Liver (tissue), 9 donors: ENCODE data around the gene TRIM3. TPM values are rescaled to one million over a fixed set of nuclear protein-coding genes. Genes with fewer than 3 reads are reported as not detected.
A peak's percentile ranks its signal among the peaks of the same experiment; 100 is the strongest.

Experiments
- DNase-seq: peaks from one replicate; pipeline ENCODE4 v3.0.0-alpha.2; 2017; ENCODE audit warnings: low spot score
- H3K27ac ChIP-seq, 2 donors: one replicate each; pipeline ENCODE4 v1.7.0; 2013; ENCODE audit warnings: inconsistent platforms in 2 of 2, low read length in 2 of 2, control low read depth in 1 of 2, low read depth in 1 of 2, mild to moderate bottlenecking in 1 of 2
- H3K27me3 ChIP-seq, 4 donors: one replicate each; pipeline versions ENCODE4 v1.6.1 to v1.7.0; 2013; ENCODE audit warnings: low read length in 3 of 4, inconsistent platforms in 1 of 4, mild to moderate bottlenecking in 1 of 4, moderate library complexity in 1 of 4; ENCODE audit not compliant: control insufficient read depth in 4 of 4, insufficient read depth in 4 of 4
- H3K36me3 ChIP-seq, 4 donors: one replicate each; pipeline versions ENCODE4 v1.6.1 to v1.7.0; 2013; ENCODE audit warnings: low read length in 3 of 4, mild to moderate bottlenecking in 3 of 4, low read depth in 1 of 4, moderate library complexity in 1 of 4; ENCODE audit not compliant: control insufficient read depth in 4 of 4, insufficient read depth in 3 of 4
- H3K4me1 ChIP-seq, 4 donors: one replicate each; pipeline versions ENCODE4 v1.6.1 to v1.7.0; 2013; ENCODE audit warnings: low read length in 3 of 4, mild to moderate bottlenecking in 3 of 4, moderate library complexity in 1 of 4; ENCODE audit not compliant: control insufficient read depth in 4 of 4, insufficient read depth in 4 of 4
- H3K4me3 ChIP-seq, 3 donors: one replicate each; pipeline versions ENCODE4 v1.6.1 to v1.7.0; 2013; ENCODE audit warnings: low read length in 3 of 3, control low read depth in 1 of 3, low read depth in 1 of 3, mild to moderate bottlenecking in 1 of 3
- H3K9ac ChIP-seq, 2 donors: one replicate each; pipeline ENCODE4 v1.7.0; 2013; ENCODE audit warnings: low read length in 2 of 2, mild to moderate bottlenecking in 2 of 2, moderate library complexity in 2 of 2, control low read depth in 1 of 2, low read depth in 1 of 2
- H3K9me3 ChIP-seq, 4 donors: one replicate each; pipeline versions ENCODE4 v1.6.1 to v1.7.0; 2013; ENCODE audit warnings: low read length in 3 of 4; ENCODE audit not compliant: control insufficient read depth in 4 of 4
- EGR1 ChIP-seq, 2 donors: IDR thresholded peaks; 2 replicates each; pipeline ENCODE4 v1.6.1; 2016 to 2018; ENCODE audit warnings: antibody characterized with exemption in 2 of 2, low read depth in 2 of 2
- FOXA1 ChIP-seq: IDR thresholded peaks from 2 replicates; pipeline ENCODE4 v1.6.1; 2016; ENCODE audit warnings: antibody characterized with exemption
- FOXA2 ChIP-seq: IDR thresholded peaks from 2 replicates; pipeline ENCODE4 v1.6.1; 2016; ENCODE audit warnings: antibody characterized with exemption
- GABPA ChIP-seq, 2 donors: IDR thresholded peaks in 1 of 2; conservative IDR thresholded peaks in 1 of 2; 2 replicates each; pipeline ENCODE4 v1.6.1; 2016; ENCODE audit warnings: antibody characterized with exemption in 2 of 2, mild to moderate bottlenecking in 1 of 2, moderate library complexity in 1 of 2
- HNF4A ChIP-seq, 2 donors: conservative IDR thresholded peaks; 2 replicates each; pipeline ENCODE4 v1.6.1; 2016; ENCODE audit warnings: antibody characterized with exemption in 2 of 2, mild to moderate bottlenecking in 2 of 2
- HNF4G ChIP-seq: IDR thresholded peaks from 2 replicates; pipeline ENCODE4 v1.6.1; 2016; ENCODE audit warnings: antibody characterized with exemption
- JUND ChIP-seq, 2 donors: IDR thresholded peaks; 2 replicates each; pipeline ENCODE4 v1.6.1; 2016; ENCODE audit warnings: antibody characterized with exemption in 2 of 2
- NR2F2 ChIP-seq: IDR thresholded peaks from 2 replicates; pipeline ENCODE4 v1.6.1; 2016; ENCODE audit warnings: antibody characterized with exemption
- RAD21 ChIP-seq, 2 donors: IDR thresholded peaks; 2 replicates each; pipeline ENCODE4 v1.6.1; 2016; ENCODE audit warnings: antibody characterized with exemption in 2 of 2, mild to moderate bottlenecking in 2 of 2
- RXRA ChIP-seq, 2 donors: IDR thresholded peaks; 2 replicates each; pipeline ENCODE4 v1.6.1; 2017 to 2018; ENCODE audit warnings: antibody characterized with exemption in 2 of 2, mild to moderate bottlenecking in 1 of 2
- SP1 ChIP-seq: IDR thresholded peaks from 2 replicates; pipeline ENCODE4 v1.6.1; 2018; ENCODE audit warnings: antibody characterized with exemption, mild to moderate bottlenecking
- TAF1 ChIP-seq: conservative IDR thresholded peaks from 2 replicates; pipeline ENCODE4 v1.6.1; 2016; ENCODE audit warnings: antibody characterized with exemption, mild to moderate bottlenecking
- YY1 ChIP-seq: IDR thresholded peaks from 2 replicates; pipeline ENCODE4 v1.6.1; 2016; ENCODE audit warnings: antibody characterized with exemption, mild to moderate bottlenecking
- WGBS: extraction: QIAGEN DNeasy Blood & Tissue Kit; methylation state at CpG from one replicate; pipeline ENCODE4 v1.1.7; 2013; 5-methylcytosine and 5-hydroxymethylcytosine counted together
- polyA plus RNA-seq, 2 donors: library from polyadenylated mRNA; stranded (reverse) in 1 of 2; unstranded in 1 of 2; fragments of 200-250 nt in 1 of 2; fragments of >200 nt in 1 of 2; fragmentation: Nextera tagmentation in 1 of 2; extraction: Ambion mirVana in 1 of 2; gene quantifications; one replicate each; pipeline versions ENCODE4 v1.2.1 to v1.2.3, GENCODE V29; 2013 to 2015
- total RNA-seq, 2 donors: library from RNA; depleted of rRNA; stranded (reverse); fragments of >200 nt; gene quantifications; one replicate each; pipeline ENCODE4 v1.2.3, GENCODE V29; 2014
- TF ChIP-seq, protein P1 (sequence below): IDR thresholded peaks from 2 replicates; pipeline ENCODE4 v1.6.1; 2016; ENCODE audit warnings: antibody characterized with exemption
- TF ChIP-seq, protein P2 (sequence below): IDR thresholded peaks from 2 replicates; pipeline ENCODE4 v1.6.1; 2016; ENCODE audit warnings: antibody characterized with exemption
- TF ChIP-seq, protein P3 (sequence below): IDR thresholded peaks from 2 replicates; pipeline ENCODE4 v1.6.1; 2016; ENCODE audit warnings: antibody characterized with exemption, mild to moderate bottlenecking
- TF ChIP-seq, protein P4 (sequence below): IDR thresholded peaks from 2 replicates; pipeline ENCODE4 v1.6.1; 2016; ENCODE audit warnings: antibody characterized with exemption
- TF ChIP-seq, protein P5 (sequence below): fragments of 150-350 bp; IDR thresholded peaks from 2 replicates; pipeline ENCODE4 v1.5.1; 2017; ENCODE audit warnings: improper control_type of control experiment, low read depth, low read length; ENCODE audit not compliant: missing input control
- donor health status: healthy.
- donor health status: healthy.
- donor health status: healthy.
- donor health status: healthy.
- donor health status: healthy.

Gene TRIM3
- total and polyA plus RNA-seq, 4 donors: 5.2 to 12.7 (median 9.1) TPM

DNA sequence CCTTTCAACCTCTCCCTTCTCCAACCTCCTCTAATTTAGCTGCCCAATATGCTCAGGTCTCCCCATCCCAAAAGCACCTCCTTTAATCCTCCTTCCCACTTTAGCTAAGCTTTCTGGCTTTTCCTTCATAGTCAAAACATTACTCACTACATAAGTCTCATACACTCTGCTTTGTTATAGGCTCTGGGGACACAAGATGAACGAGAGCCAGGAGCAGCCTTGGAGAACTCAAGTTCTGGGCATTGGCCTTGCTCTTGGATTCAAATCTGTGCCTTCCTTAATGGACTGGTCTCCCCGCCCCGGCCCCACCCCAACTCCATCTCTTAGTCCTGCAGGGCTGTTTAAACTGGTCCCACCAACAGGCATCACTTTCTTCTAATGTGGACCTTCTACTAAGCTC lies 21.5 kb downstream of the TRIM3 start (continued):
- TF ChIP-seq YY1: no peak
- TF ChIP-seq, protein P1, sequence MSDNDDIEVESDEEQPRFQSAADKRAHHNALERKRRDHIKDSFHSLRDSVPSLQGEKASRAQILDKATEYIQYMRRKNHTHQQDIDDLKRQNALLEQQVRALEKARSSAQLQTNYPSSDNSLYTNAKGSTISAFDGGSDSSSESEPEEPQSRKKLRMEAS: no peak

DNA sequence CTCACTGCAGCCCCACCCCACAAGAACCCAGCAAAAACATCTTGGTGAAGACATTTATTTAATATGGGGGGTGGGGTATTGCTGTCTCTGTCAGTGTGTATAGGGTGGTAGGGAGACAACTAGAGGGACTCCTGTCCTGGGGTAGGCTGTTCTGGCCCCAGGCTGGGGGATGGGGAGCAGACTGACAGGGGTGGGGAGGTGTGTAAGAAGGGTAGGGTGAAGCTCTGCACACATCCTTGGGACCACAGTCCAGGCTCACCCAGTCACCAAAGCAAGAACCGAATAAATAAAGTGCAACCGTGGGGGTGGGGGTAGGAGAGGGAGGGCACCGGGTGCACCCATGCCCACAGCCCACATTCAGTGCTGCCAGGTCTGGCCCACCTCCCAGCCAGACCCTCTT lies 25.2 kb downstream of the TRIM3 start:
- Histone ChIP-seq H3K4me3 (no peak overlapping the region), H3K27ac (no peak overlapping the region), H3K9ac (no peak overlapping the region), H3K27me3 (no peaks in the 10 kb centered on the region), H3K4me1 (peaks cover 0 to 5% (median 4%) of the 10 kb centered on the region in 4 donors), H3K9me3 (no peaks in the 10 kb centered on the region), H3K36me3 (peaks cover 0 to 22% (median 8%) of the 10 kb centered on the region in 4 donors)
- 98% methylated on average over 3 of the region's 3 CpGs for WGBS
- TF ChIP-seq, protein P2, sequence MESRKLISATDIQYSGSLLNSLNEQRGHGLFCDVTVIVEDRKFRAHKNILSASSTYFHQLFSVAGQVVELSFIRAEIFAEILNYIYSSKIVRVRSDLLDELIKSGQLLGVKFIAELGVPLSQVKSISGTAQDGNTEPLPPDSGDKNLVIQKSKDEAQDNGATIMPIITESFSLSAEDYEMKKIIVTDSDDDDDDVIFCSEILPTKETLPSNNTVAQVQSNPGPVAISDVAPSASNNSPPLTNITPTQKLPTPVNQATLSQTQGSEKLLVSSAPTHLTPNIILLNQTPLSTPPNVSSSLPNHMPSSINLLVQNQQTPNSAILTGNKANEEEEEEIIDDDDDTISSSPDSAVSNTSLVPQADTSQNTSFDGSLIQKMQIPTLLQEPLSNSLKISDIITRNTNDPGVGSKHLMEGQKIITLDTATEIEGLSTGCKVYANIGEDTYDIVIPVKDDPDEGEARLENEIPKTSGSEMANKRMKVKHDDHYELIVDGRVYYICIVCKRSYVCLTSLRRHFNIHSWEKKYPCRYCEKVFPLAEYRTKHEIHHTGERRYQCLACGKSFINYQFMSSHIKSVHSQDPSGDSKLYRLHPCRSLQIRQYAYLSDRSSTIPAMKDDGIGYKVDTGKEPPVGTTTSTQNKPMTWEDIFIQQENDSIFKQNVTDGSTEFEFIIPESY: no peak
- TF ChIP-seq HNF4G (no peak), YY1 (no peak)
- no peak for DNase-seq

DNA sequence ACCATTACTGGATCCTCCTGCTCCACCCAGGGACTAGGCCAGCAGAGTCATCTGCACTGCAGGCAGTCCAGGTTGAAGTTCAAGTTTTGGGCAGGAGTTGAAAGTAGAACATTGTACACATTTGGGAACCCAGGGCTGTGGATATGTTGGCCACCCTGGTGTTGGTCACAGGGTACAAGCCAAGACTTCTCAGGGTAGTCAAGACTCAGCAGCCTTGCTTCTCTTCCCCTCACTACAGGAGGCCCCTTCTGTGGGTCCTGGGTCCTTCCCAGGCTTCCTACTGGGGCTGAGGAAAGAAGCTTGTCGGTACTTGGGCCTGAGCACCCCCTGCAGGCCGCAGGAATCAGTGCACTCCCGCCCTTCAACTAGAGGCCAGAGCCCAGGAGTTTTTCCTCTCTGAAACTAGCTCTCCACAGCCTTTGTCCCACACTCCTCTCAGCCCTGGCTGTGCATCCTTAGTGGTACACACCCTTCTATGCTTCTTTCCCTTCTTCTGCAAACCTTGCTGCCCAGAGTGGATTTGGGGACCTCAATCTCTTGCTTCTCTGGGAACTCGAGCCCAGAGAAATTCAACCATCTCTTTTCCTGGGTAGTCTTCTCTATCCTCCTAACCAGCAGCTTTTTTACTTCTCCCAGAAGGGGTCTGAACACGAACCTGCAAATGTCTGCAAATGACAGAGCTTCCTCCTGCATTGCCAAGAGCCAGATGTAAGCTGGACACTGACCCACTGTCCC lies 30.3 kb downstream of the TRIM3 start:
- Histone ChIP-seq H3K4me1 (peaks cover 2 to 36% (median 24%) of the 10 kb centered on the region in 4 donors), H3K9me3 (no peaks in the 10 kb centered on the region), H3K27ac (peak overlapping the region; percentile 83 to 89), H3K9ac (no peak overlapping the region), H3K4me3 (no peak overlapping the region), H3K36me3 (peaks cover 0 to 6% (median 3%) of the 10 kb centered on the region in 4 donors), H3K27me3 (no peaks in the 10 kb centered on the region)
- 45% methylated on average over 5 of the region's 5 CpGs for WGBS
- TF ChIP-seq, protein P3, sequence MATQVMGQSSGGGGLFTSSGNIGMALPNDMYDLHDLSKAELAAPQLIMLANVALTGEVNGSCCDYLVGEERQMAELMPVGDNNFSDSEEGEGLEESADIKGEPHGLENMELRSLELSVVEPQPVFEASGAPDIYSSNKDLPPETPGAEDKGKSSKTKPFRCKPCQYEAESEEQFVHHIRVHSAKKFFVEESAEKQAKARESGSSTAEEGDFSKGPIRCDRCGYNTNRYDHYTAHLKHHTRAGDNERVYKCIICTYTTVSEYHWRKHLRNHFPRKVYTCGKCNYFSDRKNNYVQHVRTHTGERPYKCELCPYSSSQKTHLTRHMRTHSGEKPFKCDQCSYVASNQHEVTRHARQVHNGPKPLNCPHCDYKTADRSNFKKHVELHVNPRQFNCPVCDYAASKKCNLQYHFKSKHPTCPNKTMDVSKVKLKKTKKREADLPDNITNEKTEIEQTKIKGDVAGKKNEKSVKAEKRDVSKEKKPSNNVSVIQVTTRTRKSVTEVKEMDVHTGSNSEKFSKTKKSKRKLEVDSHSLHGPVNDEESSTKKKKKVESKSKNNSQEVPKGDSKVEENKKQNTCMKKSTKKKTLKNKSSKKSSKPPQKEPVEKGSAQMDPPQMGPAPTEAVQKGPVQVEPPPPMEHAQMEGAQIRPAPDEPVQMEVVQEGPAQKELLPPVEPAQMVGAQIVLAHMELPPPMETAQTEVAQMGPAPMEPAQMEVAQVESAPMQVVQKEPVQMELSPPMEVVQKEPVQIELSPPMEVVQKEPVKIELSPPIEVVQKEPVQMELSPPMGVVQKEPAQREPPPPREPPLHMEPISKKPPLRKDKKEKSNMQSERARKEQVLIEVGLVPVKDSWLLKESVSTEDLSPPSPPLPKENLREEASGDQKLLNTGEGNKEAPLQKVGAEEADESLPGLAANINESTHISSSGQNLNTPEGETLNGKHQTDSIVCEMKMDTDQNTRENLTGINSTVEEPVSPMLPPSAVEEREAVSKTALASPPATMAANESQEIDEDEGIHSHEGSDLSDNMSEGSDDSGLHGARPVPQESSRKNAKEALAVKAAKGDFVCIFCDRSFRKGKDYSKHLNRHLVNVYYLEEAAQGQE: peak; percentile 43
- TF ChIP-seq EGR1 (IDR thresholded peaks at IDR 0.05; ENCODE audit: low read depth in 2 of 2): no peak
- peak; percentile 59 for TF ChIP-seq TAF1
- TF ChIP-seq, protein P2: no peak
- peak; percentile 75 for TF ChIP-seq SP1
- TF ChIP-seq YY1: peak; percentile 41
- peak in 1 of 2 donors; percentile 46 for TF ChIP-seq JUND (IDR thresholded peaks at IDR 0.05)
- TF ChIP-seq, protein P1: no peak
- TF ChIP-seq HNF4G: peak; percentile 33
- peak; percentile 77 to 78 for TF ChIP-seq RXRA (IDR thresholded peaks at IDR 0.05)
- TF ChIP-seq HNF4A (conservative IDR thresholded peaks at IDR 0.05): peak; percentile 79 to 88
- TF ChIP-seq FOXA2: no peak
- TF ChIP-seq RAD21 (IDR thresholded peaks at IDR 0.05): peak; percentile 80 to 85
- TF ChIP-seq, protein P4, sequence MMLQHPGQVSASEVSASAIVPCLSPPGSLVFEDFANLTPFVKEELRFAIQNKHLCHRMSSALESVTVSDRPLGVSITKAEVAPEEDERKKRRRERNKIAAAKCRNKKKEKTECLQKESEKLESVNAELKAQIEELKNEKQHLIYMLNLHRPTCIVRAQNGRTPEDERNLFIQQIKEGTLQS: no peak
- TF ChIP-seq GABPA (IDR thresholded peaks at IDR 0.05 in 1 of 2, conservative IDR thresholded peaks at IDR 0.05 in 1 of 2): no peak
- TF ChIP-seq FOXA1: no peak
- TF ChIP-seq, protein P5, sequence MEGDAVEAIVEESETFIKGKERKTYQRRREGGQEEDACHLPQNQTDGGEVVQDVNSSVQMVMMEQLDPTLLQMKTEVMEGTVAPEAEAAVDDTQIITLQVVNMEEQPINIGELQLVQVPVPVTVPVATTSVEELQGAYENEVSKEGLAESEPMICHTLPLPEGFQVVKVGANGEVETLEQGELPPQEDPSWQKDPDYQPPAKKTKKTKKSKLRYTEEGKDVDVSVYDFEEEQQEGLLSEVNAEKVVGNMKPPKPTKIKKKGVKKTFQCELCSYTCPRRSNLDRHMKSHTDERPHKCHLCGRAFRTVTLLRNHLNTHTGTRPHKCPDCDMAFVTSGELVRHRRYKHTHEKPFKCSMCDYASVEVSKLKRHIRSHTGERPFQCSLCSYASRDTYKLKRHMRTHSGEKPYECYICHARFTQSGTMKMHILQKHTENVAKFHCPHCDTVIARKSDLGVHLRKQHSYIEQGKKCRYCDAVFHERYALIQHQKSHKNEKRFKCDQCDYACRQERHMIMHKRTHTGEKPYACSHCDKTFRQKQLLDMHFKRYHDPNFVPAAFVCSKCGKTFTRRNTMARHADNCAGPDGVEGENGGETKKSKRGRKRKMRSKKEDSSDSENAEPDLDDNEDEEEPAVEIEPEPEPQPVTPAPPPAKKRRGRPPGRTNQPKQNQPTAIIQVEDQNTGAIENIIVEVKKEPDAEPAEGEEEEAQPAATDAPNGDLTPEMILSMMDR: peak; percentile 76
- no peak for TF ChIP-seq NR2F2
- peak; percentile 56 for DNase-seq
